GM18498 (cell line): ENCODE measurements around the gene MIPEP.

ENCODE experiments used
- ATAC-seq: cut with Tn5 transposase; IDR thresholded peaks from one replicate; pipeline ENCODE4 v1.9.1; 2021; ENCODE audit warnings: mild to moderate bottlenecking, moderate library complexity; ENCODE audit not compliant: unreplicated experiment

The MIPEP gene

DNA sequence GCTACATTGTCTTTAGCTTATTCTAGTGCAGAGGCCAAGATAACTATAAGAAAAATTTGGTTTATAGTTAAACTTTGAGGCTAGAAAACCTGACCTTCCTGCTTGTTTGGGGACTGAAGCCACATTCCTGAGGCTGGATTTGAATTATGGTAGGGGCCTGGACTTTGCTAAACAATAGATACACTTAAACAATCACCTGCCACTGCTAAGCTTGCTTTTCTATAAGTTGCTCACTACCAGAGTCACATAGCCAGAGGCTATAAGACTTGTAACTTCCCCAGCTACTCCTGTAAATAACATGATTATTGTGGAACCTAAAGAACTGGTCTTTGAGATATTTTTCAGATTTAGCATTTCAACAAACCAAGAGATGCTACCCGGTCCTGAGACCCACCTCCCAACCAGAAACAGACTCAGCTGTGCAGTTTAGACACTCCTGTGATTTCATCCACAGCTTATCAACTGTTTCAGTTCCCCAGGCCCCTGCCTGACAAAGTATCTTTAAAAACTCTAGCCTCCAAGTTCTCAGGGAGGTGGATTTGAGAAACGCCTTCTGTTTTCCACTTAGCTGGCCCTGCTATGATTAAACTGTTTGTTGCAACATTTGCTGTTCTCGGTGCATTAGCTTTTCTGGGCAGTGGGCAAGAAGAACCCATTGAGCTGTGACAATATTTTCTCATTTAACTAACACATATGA lies 77.7 kb downstream of the MIPEP start:
- ATAC-seq, result no peak

DNA sequence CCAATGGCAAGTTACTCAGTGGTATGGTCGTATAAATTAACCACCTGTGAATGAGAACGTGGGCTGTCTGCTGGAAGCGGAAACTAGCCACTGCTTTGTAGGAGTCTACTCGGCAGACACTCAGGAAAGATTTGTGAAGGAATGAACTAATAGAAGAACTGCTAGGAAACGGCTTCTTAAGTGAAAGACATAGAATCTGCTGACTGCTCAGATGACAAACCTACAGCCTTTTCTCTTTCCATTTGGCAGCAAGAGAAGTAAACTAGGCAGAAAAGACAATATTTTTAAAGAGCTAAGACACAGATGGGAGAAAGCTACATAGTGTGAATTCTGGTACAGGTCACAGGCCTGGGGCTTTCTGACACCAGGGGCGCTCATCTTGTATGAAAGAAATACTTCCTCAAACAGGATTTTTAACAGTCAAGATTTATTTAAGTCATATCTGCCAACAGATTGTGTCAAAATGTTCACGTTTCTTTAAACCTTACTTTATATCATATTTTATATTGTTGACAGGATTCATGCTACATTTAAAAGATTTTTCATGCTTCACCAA lies 78.4 kb downstream of the MIPEP start:
- peak; percentile 49 for ATAC-seq

DNA sequence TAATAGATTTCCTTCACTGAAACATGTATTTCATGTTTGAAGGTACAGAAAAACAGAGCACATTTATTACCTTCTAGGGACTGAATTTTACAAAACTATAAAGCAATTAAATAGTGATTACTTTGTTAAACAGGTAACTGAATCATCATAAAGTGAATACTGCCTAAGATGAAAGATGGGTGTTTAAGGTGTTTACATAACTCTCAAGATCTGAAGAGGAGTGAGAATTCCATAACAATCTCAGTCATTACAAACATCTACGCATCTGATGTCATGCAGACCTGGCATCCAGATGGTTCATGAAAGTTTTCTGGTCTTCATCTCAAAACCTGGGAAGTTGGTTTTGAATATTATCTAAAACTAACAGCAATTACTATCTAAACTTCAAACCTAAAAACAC lies 80.4 kb downstream of the MIPEP start:
- no peak for ATAC-seq

DNA sequence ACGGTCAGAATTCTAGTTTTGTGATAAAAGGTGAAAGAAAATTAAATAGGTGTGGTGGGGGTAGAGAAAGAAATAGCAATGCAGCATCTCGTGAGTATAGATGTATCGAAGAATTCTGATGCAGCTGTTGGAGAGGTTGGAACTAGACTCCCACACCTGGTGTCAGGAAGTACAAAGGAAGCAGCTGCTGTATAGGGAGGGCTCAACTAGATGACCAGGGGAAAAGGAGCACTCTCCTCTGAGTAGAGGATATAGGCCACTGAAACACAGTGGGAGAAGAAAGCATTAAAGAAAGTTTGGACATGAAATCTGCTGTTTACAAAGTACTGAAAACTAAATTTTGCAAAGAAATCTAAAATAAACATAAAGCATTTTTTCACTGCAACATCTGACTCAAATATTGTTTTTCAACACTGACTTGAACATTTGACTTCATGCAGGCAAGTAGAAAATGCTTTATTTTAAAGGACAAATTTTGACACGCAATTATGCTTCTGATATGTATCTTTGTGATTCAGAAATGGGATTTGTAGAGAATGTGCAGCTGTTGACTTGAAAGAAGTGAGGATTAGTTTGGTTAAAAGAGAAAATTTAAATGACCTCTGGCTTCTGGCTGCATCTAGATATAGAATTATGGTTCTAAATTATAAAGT lies 82.2 kb downstream of the MIPEP start:
- peak; percentile 33 for ATAC-seq

DNA sequence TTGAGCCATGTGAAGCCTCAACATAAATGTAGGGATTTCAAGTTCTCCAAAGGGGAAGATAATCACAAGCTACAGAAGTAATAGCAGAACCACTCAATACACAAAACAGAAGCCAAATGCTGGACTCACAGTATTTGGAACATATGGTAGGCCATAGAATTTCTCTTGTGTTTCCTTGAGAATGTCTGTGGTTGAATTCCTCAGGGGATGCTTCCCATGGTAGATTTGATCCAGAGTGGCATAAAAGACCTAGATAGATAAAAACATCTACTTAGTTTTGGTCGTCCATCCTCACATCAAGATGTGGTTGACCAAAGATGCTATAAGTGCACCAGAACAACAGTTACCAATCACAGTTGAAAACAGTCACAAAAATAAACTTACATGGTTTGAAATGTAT lies 83.4 kb downstream of the MIPEP start:
- no peak for ATAC-seq

DNA sequence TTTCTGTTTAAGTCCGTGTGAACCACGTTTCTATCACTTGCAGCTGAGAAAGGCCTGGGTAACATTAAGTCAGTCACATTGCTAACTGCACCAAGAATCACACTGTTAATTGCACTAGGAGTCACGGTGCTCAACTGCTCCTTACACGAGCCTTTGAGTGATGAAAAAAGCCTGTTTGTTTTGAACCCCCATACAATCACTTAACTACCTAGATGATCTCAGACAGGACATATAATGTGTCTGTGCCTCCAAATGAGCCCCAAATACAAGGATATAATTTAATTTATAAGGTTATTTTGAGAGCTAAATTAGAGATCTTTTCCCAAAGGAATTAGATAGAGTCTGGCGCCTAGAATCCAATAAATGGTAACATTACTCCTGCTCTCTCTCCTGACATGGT lies 84.1 kb downstream of the MIPEP start:
- ATAC-seq, result no peak

DNA sequence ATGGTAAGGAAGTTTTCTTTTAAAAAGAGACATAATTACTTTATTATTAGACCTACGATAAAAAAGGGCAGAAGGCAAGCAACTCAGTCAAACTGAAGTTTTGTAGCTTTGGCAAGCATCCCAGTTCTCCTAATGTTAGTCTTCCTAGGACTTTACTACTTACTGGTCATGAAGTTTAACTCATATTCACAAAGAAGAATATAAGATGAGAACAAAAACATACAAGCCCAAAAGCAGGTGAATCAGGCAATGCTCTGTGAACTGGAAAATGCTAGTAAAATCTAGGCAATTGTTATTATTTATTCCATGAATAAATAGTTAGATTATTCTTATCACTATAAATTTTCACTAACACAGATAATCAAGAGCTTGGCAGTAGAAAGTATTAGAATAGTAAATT lies 85.0 kb downstream of the MIPEP start:
- ATAC-seq, result no peak

DNA sequence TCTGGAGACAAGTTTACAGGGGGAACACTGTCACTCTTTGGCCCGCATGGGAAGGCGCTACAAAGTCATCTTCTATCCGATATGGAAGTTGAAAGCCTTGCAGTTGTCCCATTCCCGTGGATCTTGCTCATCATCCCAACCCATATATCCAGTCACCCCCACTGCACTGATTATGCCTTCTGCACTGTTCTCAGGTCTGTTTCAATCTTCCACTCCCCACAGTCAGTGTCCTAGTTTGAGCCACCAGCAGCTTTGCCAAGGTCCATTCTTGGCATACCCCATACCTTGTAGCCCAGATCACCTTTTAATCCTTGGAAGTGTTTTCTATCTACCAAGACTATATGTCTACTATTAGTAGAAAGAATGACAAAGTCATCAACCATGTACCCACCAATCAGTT lies 88.1 kb downstream of the MIPEP start:
- ATAC-seq, result no peak

DNA sequence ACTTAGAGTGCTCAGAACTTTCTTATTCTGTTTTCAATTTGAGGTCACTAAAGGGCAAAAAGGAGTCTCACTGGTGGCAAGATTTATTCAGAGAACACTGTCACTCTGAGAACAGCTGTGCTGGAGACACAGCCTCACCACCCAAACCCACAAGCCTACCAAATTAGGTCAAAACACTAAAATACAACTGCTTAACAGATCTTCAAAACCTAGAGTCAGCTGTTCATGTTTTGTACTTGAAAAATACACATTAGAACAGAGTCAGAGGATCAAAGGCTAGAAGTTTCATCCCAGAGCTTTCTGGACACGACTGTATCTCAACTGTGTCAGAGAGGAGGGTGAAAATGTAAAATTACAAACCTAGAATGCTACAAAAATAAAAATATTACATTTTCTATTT lies 89.3 kb downstream of the MIPEP start:
- peak; percentile 96 for ATAC-seq

DNA sequence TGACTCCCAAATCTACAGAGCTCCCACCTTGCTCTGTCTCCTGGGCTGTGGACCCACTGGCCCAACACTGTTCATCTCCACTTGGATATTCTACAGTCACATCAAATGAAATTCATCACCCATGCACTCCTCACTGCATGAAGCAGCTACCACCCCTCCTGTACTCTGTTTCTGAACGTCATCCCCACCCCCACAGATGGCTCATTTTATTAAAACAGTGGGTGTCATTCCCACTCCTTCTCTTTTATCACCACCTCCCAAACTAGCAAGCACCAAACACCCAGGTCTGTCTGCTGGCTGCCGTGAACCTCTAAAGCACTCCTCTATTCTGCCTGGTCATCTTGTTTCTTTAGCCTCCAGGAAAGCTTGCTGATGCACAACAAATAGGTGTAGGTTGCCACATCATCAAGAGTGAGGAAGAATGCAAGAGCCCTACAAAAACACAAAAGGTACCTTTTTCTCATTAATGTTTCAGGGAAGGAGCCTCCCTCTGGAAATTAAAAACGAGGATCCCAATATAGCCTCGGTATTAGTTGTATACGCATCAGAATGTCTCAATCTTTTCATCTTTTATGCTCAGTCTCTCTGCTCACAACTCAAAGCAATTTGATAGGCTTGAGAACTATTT lies 91.8 kb downstream of the MIPEP start:
- no peak for ATAC-seq

DNA sequence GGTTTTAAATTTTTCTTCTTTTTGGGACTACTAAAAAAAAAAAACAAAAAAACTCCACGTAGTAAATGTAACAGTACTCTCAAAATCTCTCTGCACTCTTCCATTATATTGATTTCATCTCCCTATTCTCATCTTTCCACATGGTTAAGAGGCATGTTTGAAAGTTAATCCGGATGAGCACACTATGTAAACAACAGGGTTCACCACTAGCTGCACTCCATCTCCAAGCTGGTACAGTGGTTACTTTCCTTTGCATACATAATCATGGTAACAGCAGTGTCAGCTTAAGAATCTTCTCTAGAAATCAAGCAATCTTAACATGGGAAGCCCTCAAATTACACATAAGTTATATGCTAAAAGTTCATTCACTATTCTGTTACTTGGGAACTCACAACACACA lies 92.6 kb downstream of the MIPEP start:
- no peak for ATAC-seq

DNA sequence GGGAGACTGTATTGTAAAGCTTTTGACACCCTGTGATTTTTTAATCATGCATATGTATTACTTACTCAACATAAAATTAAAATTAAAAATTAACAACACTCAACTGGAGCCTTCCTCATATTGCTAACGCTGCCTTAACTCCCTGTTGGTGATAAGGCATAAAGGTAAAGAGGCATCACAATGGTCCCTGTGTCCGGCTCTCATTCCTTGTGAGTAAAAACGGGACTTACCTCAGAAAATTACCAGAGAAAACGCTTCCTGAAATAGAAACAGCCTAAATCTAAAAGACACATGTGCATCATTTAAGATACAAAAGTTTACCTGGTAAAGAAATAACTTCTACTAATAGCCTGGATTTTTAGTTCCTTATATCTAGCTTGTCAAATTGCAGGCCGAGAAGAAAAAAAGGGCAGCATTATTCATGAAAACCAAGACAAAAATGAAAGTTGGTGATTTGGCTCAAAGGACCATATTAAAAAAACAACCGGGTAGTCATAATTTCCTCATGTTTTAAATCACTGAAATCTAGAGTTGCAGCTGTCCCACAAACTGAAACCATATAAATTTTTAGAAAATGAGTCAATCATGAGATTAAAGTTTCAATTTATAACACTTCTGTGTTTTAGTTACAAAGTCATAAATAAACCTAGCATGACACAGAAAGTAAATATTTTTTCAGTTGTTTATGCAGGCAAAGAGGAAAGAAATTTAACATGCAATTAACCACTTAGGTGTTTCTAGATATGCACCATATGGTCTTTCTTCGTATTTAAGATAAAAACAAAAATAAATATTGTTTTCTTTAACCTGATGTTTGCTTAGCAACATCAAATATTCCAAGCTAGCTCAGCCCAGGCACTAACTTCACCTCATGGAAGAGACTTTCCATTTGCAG lies 94.7 kb downstream of the MIPEP start:
- ATAC-seq, result peak; percentile 59

DNA sequence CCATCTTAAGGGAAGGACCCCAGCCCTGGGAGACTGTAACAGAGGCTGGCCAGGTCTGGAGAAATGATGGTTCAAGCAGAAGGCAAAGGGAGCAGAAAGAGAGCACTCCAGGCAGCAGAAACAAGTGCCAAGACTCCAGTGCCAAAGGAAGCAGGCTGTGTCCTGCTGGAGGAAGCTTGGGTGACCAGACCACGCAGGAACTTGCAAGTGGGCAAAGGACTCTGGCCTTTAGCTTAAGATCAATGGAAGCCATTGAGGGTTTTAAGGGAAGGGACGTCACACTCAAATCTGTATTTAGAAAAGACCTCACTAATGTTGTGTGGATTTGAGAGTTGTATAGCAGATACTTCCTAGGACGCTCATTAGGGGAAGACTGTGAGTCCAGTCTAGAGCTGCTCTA lies 95.5 kb downstream of the MIPEP start:
- ATAC-seq, result no peak

DNA sequence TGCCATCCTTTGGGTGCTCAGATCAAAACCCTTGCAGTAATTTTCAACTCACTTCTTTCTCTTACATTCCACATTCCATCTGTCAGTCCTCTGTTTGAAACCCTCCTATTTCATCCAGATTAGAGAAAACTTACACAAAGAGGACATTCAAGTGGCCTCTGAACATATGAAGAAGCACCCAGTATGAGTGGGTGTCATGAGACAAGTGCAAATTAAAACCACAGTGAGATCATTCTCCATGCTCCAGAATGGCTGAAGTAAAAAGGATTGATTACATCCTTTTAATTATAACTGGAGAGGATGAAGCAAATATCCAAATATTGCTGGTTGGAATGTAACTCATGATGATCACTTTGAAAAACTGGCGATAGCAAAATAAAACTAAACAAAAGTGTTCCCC lies 96.5 kb downstream of the MIPEP start:
- ATAC-seq, result no peak

DNA sequence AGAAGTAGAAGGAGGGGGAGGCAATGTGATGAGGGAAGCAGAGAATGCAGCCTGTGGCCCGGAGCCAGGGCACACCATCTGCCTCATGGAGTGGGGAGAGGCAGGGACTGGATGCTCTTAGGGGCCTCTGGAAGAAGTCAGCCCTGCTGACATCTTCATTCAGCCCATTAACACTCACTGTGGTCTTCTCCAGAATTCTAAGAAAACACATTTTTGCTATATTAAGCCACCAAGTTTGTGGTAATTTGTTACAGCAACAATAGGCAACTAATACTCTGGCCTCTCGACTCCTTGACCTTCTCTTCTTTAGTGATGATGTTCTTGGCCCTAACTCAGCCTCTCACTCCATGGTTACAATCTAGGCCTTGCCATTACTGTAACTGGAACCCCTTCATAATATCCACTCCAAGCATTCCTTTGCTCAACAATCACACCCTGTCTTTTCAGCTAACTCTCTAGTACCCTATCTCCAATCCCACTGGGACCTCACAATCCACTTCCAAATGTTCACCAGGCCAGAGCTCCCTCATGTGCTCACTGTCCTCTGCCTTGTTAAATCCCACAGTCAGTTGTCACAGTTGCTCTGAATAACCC lies 98.5 kb downstream of the MIPEP start:
- ATAC-seq, result no peak

DNA sequence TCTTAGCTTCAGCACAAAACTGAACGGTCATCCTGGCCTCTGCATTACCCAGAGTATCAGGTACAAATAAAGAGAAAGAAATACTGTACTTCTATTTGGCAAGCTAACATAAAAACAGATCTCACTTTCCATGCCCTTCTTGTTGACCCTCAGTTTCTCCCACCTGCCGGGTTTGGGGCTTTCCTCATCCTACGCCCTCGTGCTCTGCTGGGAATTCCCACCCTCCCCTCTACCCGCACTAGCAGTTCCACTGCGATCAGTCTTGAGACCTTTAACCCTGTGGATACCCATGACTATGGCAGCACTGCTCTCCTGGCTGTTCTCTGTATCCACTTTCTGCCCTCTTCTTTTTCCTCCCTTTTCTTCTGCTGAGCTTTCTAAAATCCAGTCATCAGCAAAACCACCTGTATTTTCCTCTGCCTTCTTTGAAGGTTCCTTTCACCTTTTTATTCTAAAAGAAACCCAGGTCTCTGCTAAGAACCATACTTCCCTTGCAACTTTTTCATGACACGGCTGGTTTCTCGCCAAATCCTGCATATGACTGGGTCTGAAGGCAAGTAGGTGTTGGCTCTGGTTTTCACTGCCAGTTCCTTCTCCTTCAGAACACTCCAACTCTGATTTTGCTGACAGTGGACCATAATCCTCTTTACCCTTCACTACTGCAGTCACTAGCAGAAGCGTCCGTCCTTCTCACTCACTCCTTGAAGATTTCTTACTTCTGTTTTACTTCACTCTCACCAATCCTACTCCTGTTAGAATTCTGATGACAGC lies 99.4 kb downstream of the MIPEP start:
- ATAC-seq, result no peak

DNA sequence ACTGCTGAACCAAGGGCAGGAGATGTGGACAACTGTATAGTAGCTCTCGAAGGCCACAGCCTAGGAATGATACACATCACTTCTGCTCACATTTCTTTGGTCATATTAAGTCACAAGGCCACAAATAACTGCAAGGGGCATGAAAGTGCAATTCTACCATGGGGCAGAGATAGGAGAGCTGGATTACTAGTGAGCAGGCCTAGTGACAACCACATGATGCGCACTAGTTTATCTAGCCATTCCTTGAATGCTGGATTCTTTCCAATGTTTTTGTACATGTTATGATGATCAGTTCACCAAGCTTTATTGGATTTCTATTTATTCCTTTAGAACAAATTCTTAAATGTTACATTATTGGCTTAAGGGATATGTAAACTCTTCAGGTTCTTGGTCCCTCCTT lies 100.7 kb downstream of the MIPEP start:
- no peak for ATAC-seq

DNA sequence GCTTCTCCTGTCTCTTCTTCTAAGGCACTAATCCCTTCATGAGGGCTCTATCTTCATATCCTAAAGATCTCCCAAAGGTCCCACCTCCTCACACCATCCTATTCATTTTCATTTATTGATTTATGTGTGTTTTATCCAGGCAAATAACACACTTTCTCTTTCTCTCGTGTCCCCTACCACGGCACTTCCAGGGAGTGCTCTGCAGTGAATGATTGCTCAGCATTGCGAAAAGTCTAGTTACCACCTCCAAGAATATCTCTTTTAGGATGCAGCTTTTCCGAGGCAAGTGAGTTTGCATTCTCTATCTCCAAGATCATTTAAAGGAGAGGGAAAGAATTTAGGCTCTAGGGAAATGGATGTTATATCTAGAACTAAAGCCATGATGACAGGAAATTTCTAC lies 101.7 kb downstream of the MIPEP start:
- no peak for ATAC-seq

DNA sequence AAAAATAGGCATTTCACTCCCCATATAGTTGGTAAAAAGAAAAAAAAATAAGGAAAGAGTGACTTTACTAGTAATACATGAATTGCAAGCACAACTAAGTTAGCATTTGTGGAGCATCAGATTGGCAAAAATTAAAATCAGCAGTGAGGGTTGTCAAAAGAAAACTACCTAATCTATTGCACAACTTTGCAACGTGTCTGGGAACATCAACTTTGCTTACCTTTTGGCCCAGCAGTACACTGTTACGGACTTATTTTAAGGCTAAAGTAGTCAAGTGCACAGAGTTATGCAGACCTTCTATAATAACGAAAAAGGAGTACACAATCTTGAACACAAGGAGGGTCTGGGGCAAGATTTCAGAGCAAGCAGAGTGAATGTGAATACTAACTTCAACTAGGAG lies 102.6 kb downstream of the MIPEP start:
- no peak for ATAC-seq

DNA sequence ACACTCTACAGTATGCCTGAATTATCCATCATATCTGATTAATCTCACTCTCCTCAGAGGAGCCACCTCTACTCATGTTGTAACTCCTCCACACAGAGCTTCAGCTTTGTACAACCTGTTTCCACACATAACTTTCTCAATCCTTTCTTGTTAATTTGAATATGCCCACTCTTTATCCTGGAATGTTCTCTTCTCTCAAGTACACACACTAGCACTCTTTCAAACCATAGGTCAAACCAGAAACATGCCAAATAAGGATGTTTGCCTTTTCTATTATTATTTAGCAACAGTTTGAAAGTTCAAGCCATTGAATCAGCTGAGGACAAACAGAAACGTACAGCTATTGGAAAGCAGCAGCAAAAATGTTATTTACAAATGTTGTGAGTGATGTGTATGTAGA lies 110.3 kb downstream of the MIPEP start:
- ATAC-seq, result no peak
